Peyer's patch (tissue), 4 donors: ENCODE results near the gene MZF1. TPM values are rescaled to one million over a fixed set of nuclear protein-coding genes. Genes with fewer than 3 reads are reported as not detected.
"Not testable (repeated sequence)": the region's sequence is repeated elsewhere in the genome, so short reads cannot be mapped to it uniquely, and the experiment has no call there.

Source experiments
- DNase-seq, 3 donors: peaks; one replicate each; pipeline ENCODE4 v3.0.0-alpha.2; 2017 to 2019
- H3K27ac ChIP-seq, 4 donors: fragments of 200-600 bp; sonication (generic); one replicate each; pipeline ENCODE4 v1.5.1; 2016 to 2019
- H3K27me3 ChIP-seq, 2 donors: fragments of 200-600 bp; sonication (generic); one replicate each; pipeline ENCODE4 v1.5.1; 2019
- H3K36me3 ChIP-seq, 3 donors: fragments of 200-600 bp; sonication (generic); one replicate each; pipeline ENCODE4 v1.5.1; 2016 to 2019
- H3K4me1 ChIP-seq, 4 donors: fragments of 200-600 bp; sonication (generic); one replicate each; pipeline ENCODE4 v1.5.1; 2016 to 2019
- H3K4me3 ChIP-seq, 4 donors: fragments of 200-600 bp; sonication (generic); 1 replicate in 3 of 4; 2 replicates in 1 of 4; pipeline ENCODE4 v1.5.1; 2016 to 2019; ENCODE audit warnings: mild to moderate bottlenecking in 1 of 4
- H3K9me3 ChIP-seq, 4 donors: fragments of 200-600 bp; sonication (generic); one replicate each; pipeline ENCODE4 v1.5.1; 2016 to 2019; ENCODE audit warnings: mild to moderate bottlenecking in 1 of 4
- CTCF ChIP-seq, 6 experiments: fragments of 450-650 bp in 4 of 6; fragments of 200-600 bp in 2 of 6; sonication (generic) in 1 of 6; IDR thresholded peaks; one replicate each; pipeline ENCODE4 v1.5.1; 2017 to 2019; ENCODE audit warnings: antibody characterized with exemption in 6 of 6, mild to moderate bottlenecking in 3 of 6, moderate library complexity in 1 of 6
- POLR2A ChIP-seq, 2 donors: fragments of 450-650 bp; IDR thresholded peaks; one replicate each; pipeline ENCODE4 v1.5.1; 2017; ENCODE audit warnings: antibody characterized with exemption in 2 of 2, mild to moderate bottlenecking in 2 of 2, moderate library complexity in 2 of 2
- total RNA-seq, 4 donors: library from RNA; depleted of rRNA; stranded (reverse); fragments of >200 nt; gene quantifications; one replicate each; pipeline ENCODE4 v1.1.0, GENCODE V29; 2016

MZF1 gene
- 100 to 1,000 TPM in 1 of 4 donors, 10 to 100 TPM in 3; 60.9 to 123 (median 82.3) TPM for total RNA-seq

GRCh38 chr19:58572818-58573657 lies at the start of gene MZF1:
Gene MZF1 (minus strand): TSS chr19:58573335. CDS start chr19:58571389, 1,946 bp downstream.
- Histone ChIP-seq H3K4me1 (peaks cover 0 to 12% (median 7%) of the 10 kb centered on the region in 4 donors), H3K36me3 (peaks cover 0 to 23% (median 0%) of the 10 kb centered on the region in 3 donors), H3K9me3 (no peaks in the 10 kb centered on the region), H3K4me3 (peak within 1 kb of the TSS; percentile 53 to 76 (median 74)), H3K27ac (peak within 1 kb of the TSS; percentile 89 to 98 (median 96)), H3K27me3 (no peaks in the 10 kb centered on the region)
- DNase-seq, result peak; percentile 99 to 100 (median 100)
- peak in 1 of 2 donors; percentile 27 for TF ChIP-seq POLR2A (IDR thresholded peaks at IDR 0.05)
- peak in 3 of 6 experiments; percentile 39 to 50 (median 40) for TF ChIP-seq CTCF (IDR thresholded peaks at IDR 0.05)

DNA sequence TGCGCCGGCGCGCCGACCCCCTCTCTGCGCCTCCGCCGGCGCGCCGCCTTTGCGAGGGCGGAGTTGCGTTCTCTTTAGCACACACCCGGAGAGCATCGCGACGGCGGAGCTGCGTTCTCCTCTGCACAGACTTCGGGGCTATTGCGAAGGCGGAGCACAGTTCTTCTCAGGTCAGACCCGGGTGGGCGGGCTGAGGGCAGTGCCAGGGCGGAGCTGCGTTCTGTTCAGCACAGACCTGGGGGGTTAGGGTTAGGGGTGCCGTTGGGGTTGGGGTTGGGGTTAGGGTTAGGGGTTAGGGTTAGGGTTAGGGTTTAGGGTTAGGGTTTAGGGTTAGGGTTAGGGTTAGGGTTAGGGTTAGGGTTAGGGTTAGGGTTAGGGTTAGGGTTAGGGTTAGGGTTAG lies 34.1 kb upstream of the MZF1 start:
- not testable (repeated sequence) for H3K27ac ChIP-seq, H3K4me1 ChIP-seq, H3K27me3 ChIP-seq, H3K9me3 ChIP-seq, H3K36me3 ChIP-seq, H3K4me3 ChIP-seq
- DNase-seq, result peak in 2 of 3 donors; percentile 30 to 50

GRCh38 chr19:58606251-58606896 lies 33.2 kb upstream of the MZF1 start:
- not testable (repeated sequence) for H3K27me3 ChIP-seq, H3K4me3 ChIP-seq, H3K4me1 ChIP-seq, H3K36me3 ChIP-seq, H3K27ac ChIP-seq, H3K9me3 ChIP-seq
- peak in 2 of 6 experiments; percentile 11 to 12 for TF ChIP-seq CTCF (IDR thresholded peaks at IDR 0.05)
- DNase-seq, result peak in 1 of 3 donors; percentile 42

DNA sequence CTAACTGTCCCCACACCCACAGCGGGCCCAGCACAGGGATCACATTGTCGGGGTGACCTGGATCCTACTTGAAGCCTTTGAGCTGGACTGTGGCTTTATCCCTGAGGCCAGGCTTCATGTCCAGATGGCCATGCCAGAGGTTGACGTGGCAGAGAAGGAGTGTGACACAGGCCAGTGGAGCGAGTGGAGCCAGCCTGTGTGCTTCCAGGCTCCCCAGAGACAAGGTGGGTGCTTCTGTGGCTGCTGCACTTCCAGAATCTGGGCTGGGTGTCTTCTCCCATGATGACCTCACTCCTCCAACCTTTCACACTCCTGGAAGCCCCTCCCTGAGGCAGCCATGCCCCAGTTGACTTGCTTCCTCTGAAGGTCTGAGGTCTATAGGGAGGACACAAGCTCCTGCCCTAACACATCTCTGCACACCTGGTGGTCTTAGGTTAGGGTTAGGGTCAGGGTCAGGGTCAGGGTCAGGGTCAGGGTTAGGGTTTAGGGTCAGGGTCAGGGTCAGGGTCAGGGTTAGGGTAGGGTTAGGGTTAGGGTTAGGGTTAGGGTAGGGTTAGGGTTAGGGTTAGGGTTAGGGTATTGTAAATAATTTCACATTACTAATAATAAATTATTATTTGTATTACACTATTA lies 13.1 kb upstream of the MZF1 start:
- H3K4me1 ChIP-seq, result peaks cover 0 to 1% (median 0%) of the 10 kb centered on the region in 4 donors
- H3K4me3 ChIP-seq, result no peak overlapping the region
- H3K27me3 ChIP-seq, result no peaks in the 10 kb centered on the region
- TF ChIP-seq CTCF (IDR thresholded peaks at IDR 0.05) (no peak), POLR2A (IDR thresholded peaks at IDR 0.05) (no peak)
- H3K36me3 ChIP-seq, result peaks cover 0 to 21% (median 0%) of the 10 kb centered on the region in 3 donors
- no peaks in the 10 kb centered on the region for H3K9me3 ChIP-seq
- no peak for DNase-seq
- H3K27ac ChIP-seq, result no peak overlapping the region

DNA sequence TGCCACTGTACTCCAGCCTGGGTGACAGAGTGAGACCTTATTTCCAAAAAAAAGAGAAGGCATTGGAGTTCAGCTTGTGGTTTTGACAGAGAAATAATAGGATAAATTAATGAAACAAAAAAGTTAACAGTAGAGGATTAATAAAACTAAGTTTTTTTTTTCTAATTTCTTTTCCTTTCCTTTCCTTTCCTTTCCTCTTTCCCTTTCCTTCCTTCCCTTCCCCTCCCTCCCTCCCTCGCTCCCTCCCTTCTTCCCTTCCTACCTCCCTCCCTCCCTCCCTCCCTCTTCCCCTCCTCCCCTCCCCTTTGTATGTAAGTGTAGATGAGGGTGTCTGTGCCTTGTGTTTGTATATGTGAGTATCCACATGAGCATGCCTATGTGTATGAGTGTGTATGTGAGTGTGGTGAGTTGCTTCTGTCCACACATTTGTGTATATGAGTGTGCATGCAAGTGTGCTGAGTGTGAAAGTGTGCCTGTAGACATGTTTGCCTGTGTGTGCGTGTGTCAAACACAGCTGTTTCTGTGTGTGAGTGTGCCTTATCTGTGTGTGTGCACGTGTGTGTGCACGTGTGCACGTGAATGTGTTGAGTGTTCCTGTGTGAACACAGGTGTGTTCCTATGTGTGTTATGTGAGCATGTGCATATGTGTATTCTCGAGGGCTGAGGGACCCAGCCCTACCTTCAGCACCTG lies 12.5 kb upstream of the MZF1 start:
- Histone ChIP-seq H3K4me3 (no peak overlapping the region), H3K27me3 (no peaks in the 10 kb centered on the region), H3K9me3 (no peaks in the 10 kb centered on the region), H3K27ac (no peak overlapping the region), H3K36me3 (peaks cover 0 to 22% (median 0%) of the 10 kb centered on the region in 3 donors), H3K4me1 (peaks cover 0 to 5% (median 3%) of the 10 kb centered on the region in 4 donors)
- TF ChIP-seq POLR2A (IDR thresholded peaks at IDR 0.05), result no peak
- TF ChIP-seq CTCF (IDR thresholded peaks at IDR 0.05), result no peak
- DNase-seq, result no peak
